ENCODE results near the gene MICAL2. TPM values are rescaled to one million over a fixed set of nuclear protein-coding genes. Genes with fewer than 3 reads are reported as not detected.
A peak's percentile ranks its signal among the peaks of the same experiment; 100 is the strongest.

The MICAL2 gene
- total RNA-seq, 3 donors from 2014 or later: 263 to 384 (median 312) TPM

GRCh38 chr11:12066056-12066798 is 44.2 kb upstream of the MICAL2 start:
- intact Hi-C loops (cut with DNase I, micrococcal nuclease): no loop called here
- H3K4me3 ChIP-seq: no peak overlapping the region
- TF ChIP-seq CTCF (IDR thresholded peaks at IDR 0.05): no peak
- ATAC-seq: peak; percentile 60
- no peak for DNase-seq
- H3K4me1 ChIP-seq (ENCODE audit: low read depth): peaks cover 15% of the 10 kb centered on the region
- H3K36me3 ChIP-seq (ENCODE audit: low read depth): no peaks in the 10 kb centered on the region
- H3K9me3 ChIP-seq: no peaks in the 10 kb centered on the region

GRCh38 chr11:12066799-12067508 is 43.4 kb upstream of the MICAL2 start:
- Histone ChIP-seq H3K36me3 (ENCODE audit: low read depth) (no peaks in the 10 kb centered on the region), H3K4me3 (no peak overlapping the region), H3K4me1 (ENCODE audit: low read depth) (peaks cover 15% of the 10 kb centered on the region), H3K9me3 (no peaks in the 10 kb centered on the region)
- TF ChIP-seq CTCF (IDR thresholded peaks at IDR 0.05): no peak
- ATAC-seq (peak; percentile 81), DNase-seq (peak in 2 of 3 donors; percentile 49 to 69)
- intact Hi-C loops (cut with DNase I, micrococcal nuclease): no loop called here

- intact Hi-C loops (cut with DNase I, micrococcal nuclease): no loop called here
- Histone ChIP-seq H3K9me3 (no peaks in the 10 kb centered on the region), H3K4me3 (no peak overlapping the region), H3K4me1 (ENCODE audit: low read depth) (peaks cover 15% of the 10 kb centered on the region), H3K36me3 (ENCODE audit: low read depth) (no peaks in the 10 kb centered on the region)
- TF ChIP-seq CTCF (IDR thresholded peaks at IDR 0.05): no peak
- DNase-seq (no peak), ATAC-seq (no peak)
Measured at GRCh38 chr11:12067796-12068357, 42.5 kb upstream of the MICAL2 start.

GRCh38 chr11:12069066-12069676 is 41.2 kb upstream of the MICAL2 start:
- peak; percentile 65 for ATAC-seq
- no peaks in the 10 kb centered on the region for H3K36me3 ChIP-seq (ENCODE audit: low read depth)
- H3K9me3 ChIP-seq: no peaks in the 10 kb centered on the region
- DNase-seq: no peak
- peaks cover 15% of the 10 kb centered on the region for H3K4me1 ChIP-seq (ENCODE audit: low read depth)
- no peak for TF ChIP-seq CTCF (IDR thresholded peaks at IDR 0.05)
- H3K4me3 ChIP-seq: no peak overlapping the region
- intact Hi-C loops (cut with DNase I, micrococcal nuclease): no loop called here

GRCh38 chr11:12070446-12071267 is 39.7 kb upstream of the MICAL2 start:
- H3K36me3 ChIP-seq (ENCODE audit: low read depth): no peaks in the 10 kb centered on the region
- no peak for ATAC-seq
- no peak for TF ChIP-seq CTCF (IDR thresholded peaks at IDR 0.05)
- H3K4me1 ChIP-seq (ENCODE audit: low read depth): peaks cover 15% of the 10 kb centered on the region
- DNase-seq: no peak
- no peaks in the 10 kb centered on the region for H3K9me3 ChIP-seq
- intact Hi-C loops (cut with DNase I, micrococcal nuclease): no loop called here
- H3K4me3 ChIP-seq: no peak overlapping the region
